Myocyte (in vitro differentiated cells): Measurements from ENCODE around the gene TSC22D1. TPM values are rescaled to one million over a fixed set of nuclear protein-coding genes. Genes with fewer than 3 reads are reported as not detected.

Experiments used
- DNase-seq: peaks from one replicate; pipeline ENCODE4 v3.0.0-alpha.2; 2012; ENCODE audit warnings: low read depth
- total RNA-seq: library from RNA; depleted of rRNA; stranded (reverse); fragments of >200 nt; gene quantifications from 2 replicates; pipeline ENCODE4 v1.2.3, GENCODE V29; 2014

The TSC22D1 gene
- total RNA-seq, 1 donor from 2014 or later, result 67.7 TPM

DNA sequence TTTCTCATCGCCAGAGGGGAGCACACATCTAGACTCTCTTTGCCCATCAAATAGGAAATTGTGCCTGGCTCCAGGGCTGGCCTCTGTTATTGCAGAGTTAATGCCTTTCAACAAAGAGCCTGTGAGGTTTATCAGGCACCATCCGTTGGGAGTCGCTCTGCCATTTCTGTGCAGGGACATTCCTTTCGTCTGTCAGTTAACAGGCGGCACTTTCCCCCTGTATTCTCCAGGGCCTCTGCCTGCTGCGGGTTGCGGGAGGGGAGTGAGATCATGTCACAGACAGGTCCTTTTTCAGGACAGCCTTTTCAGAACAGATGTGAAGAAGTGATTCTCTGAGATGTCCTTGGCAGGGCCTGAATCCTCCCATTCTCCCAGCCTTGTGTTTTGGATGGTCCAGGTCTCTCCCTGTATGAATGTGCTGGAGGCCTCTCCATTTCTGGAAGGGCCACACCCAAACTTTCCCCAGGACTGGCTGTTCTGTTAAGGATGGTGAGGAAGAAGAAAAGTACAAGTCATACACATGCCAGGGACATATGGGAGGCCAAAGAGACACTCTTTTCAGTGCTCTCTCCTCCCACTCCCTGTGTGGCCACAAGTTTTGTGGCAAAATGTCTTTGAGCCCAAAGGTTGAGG is 187.6 kb downstream of the TSC22D1 start:
- DNase-seq, result no peak

GRCh38 chr13:44386913-44387556 is 189.1 kb downstream of the TSC22D1 start:
- DNase-seq, result no peak

- no peak for DNase-seq
These were observed 190.3 kb downstream of the TSC22D1 start for GRCh38 chr13:44385847-44386246.

DNA sequence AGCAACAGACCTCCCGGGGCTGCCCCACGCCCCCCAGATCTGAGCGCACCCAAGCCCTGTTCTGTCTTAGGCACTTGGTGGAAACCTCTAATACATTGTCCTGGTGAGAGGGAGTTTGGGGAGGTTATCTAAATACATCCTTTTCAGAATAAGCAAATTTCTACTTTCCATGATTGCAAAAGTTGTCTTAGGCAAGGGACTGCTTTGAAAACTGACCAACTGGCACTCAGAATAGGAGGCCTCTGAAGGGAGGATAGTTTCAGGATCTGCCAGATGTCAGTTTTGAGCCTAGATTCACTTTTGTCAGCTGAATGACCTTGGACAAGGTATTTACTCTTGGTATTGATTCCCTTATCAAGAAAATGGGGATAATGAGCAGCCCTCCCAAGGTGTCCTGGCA is 190.7 kb downstream of the TSC22D1 start:
- DNase-seq, result no peak

- DNase-seq, result no peak
These were observed 191.4 kb downstream of the TSC22D1 start for GRCh38 chr13:44384778-44385177.

GRCh38 chr13:44383945-44384344 is 192.2 kb downstream of the TSC22D1 start:
- no peak for DNase-seq

- no peak for DNase-seq
These were observed 193.4 kb downstream of the TSC22D1 start for GRCh38 chr13:44382635-44383145.

Other genes with a start within 250 kb of the TSC22D1 start
- gene SERP2, start 202.5 kb downstream of the TSC22D1 start, total RNA-seq, result 1.9 and 2.0 TPM in 2 replicates